ENCODE measurements around the gene MAP4K2. TPM values are rescaled to one million over a fixed set of nuclear protein-coding genes. Genes with fewer than 3 reads are reported as not detected.

The MAP4K2 gene
- total RNA-seq, 1 donor from 2014 or later: 6.8 TPM

DNA sequence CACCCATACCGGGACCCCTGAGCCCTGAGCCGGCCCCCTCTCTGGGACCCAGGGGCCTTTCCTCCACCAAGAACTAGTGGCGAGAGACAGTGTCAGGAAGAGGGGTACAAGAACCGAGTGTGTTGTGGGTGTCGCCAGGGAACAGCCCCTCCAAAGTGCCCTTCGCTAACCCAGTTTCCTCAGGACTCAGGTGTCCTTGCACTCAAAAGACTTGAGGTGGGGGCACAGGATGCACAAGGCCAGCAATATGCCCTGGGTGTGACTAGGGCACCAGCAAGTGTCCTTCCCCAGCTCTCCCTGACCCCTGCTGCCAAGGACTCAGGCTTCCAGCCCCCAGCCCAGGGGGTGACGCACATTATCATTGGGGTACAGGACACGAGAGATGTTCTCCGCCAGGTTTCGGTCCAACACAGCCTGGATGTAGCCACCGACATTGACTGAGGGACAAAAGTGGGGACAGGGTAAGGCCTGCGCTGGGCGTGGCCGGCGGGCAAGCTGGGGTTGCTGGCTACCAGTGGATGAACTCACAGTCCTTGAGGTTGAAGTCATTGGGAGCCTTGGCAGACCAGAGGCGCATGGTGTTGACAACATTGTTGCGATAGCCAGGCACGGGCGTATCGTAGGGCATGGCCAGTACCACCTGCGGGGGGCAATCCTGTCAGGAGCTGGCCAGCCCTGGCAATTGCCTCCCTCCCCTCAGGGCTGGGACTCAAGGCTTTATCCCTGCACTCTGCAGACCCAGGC is 47.9 kb downstream of the MAP4K2 start:
- TF ChIP-seq, protein P1, sequence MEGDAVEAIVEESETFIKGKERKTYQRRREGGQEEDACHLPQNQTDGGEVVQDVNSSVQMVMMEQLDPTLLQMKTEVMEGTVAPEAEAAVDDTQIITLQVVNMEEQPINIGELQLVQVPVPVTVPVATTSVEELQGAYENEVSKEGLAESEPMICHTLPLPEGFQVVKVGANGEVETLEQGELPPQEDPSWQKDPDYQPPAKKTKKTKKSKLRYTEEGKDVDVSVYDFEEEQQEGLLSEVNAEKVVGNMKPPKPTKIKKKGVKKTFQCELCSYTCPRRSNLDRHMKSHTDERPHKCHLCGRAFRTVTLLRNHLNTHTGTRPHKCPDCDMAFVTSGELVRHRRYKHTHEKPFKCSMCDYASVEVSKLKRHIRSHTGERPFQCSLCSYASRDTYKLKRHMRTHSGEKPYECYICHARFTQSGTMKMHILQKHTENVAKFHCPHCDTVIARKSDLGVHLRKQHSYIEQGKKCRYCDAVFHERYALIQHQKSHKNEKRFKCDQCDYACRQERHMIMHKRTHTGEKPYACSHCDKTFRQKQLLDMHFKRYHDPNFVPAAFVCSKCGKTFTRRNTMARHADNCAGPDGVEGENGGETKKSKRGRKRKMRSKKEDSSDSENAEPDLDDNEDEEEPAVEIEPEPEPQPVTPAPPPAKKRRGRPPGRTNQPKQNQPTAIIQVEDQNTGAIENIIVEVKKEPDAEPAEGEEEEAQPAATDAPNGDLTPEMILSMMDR (IDR thresholded peaks at IDR 0.05; ENCODE audit: insufficient read depth, low read length, severe bottlenecking): no peak
- FAIRE-seq: no peak

DNA sequence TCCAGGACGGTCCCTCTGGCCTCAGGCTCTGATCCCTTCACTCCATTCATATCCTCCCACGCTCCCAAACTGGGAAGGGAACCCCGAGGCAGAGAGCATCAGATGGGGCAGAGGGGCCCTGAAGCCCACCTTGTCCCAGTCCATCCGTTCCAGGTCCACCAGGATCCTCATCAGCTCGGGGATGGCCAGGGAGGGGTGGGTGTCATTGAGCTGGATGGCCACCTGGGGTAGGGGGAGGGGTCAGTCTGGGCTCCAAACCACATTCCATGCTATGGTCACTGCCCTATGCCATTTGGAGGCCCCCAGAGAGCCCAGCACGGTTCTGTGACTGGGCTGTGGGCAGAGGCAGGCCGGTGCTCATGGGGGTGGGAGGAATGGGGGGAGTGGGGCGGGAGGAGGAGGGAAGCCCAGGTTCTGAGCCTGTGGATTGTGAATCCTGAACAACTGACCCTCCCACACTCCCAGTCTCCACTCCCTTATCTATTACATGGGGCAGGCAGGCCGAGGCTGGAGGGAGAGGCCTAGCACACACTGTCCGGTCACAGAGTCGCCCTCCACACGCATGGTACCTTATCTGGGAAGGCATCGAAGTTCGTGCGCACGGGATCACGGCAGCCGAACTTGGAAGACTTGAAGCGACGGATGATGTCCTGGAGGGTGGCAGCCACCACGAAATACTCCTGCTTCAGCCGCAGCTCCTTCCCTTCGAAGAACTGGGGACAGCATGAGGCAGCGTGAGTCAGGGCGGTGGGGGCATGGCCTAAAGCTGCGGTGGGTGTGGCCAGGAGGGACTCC is 48.7 kb downstream of the MAP4K2 start:
- H3K4me3 ChIP-seq (ENCODE audit: low read depth, low read length): no peak overlapping the region
- H3K27me3 ChIP-seq (ENCODE audit: control insufficient read depth, insufficient read depth, low read length): peaks cover 2% of the 10 kb centered on the region
- DNase-seq (ENCODE audit: low read depth) (no peak), FAIRE-seq (no peak)
- H3K36me3 ChIP-seq (ENCODE audit: control insufficient read depth, insufficient read depth, low read length): no peaks in the 10 kb centered on the region
- TF ChIP-seq, protein P1 (IDR thresholded peaks at IDR 0.05; ENCODE audit: insufficient read depth, low read length, severe bottlenecking): no peak

More for the DNA sequence above, 47.9 kb downstream of the MAP4K2 start:
- H3K36me3 ChIP-seq (ENCODE audit: control insufficient read depth, insufficient read depth, low read length): no peaks in the 10 kb centered on the region
- no peak for DNase-seq (ENCODE audit: low read depth)
- H3K4me3 ChIP-seq (ENCODE audit: low read depth, low read length): no peak overlapping the region
- peaks cover 2% of the 10 kb centered on the region for H3K27me3 ChIP-seq (ENCODE audit: control insufficient read depth, insufficient read depth, low read length)

DNA sequence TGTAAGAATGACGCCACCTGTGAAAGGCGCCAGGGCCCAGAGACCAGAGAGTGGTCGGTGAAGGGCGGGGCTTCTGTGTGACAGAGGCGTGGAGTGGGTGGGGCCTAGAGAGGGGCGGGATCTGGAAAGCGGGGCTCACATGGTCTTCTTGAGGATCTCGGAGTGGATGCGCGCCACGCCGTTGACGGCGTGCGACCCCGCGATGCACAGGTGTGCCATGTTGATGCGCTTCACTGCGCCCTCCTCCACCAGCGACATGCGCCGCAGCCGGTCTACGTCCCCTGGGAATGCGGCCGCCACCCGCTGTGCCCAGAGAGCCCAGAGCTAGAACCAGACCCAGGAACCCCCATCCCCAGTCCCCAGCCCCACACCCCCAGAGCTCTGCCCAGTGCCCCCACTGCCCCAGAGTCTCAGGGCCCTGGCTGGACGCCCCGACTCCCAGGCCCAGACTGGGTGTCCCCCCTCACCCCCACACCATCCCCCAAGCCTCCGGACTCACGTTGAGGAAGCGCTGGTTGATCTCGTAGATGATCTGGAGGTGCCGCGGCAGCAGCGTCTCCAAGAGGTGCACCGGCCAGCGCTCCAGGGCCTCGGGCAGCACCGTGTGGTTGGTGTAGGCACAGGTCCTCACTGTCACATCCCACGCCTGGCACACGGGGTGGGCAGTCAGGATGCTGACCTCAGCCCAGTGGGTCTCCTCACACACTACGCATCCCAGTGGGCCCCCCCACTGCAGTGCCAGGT is 49.5 kb downstream of the MAP4K2 start:
- no peak for FAIRE-seq
- Histone ChIP-seq H3K27me3 (ENCODE audit: control insufficient read depth, insufficient read depth, low read length) (peaks cover 2% of the 10 kb centered on the region), H3K4me3 (ENCODE audit: low read depth, low read length) (no peak overlapping the region), H3K36me3 (ENCODE audit: control insufficient read depth, insufficient read depth, low read length) (no peaks in the 10 kb centered on the region)
- no peak for DNase-seq (ENCODE audit: low read depth)
- TF ChIP-seq, protein P1 (IDR thresholded peaks at IDR 0.05; ENCODE audit: insufficient read depth, low read length, severe bottlenecking): no peak

DNA sequence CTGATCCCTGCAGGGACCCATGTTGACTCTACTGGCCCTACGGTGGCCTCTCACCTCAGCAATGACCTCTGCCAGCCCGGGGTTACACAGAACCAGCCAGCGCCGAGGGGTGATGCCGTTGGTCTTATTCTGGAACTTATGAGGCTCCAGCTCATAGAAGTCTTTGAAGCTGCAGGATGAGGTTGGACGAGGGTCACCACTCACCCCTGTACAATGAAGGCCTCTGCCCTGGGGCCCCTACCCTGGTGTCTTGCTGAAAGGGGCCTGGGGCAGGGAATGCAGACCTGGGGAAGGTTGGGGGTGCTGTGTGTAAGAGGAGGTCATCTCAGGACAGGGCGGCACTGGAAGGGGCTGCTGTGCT is 50.0 kb downstream of the MAP4K2 start:
- Histone ChIP-seq H3K36me3 (ENCODE audit: control insufficient read depth, insufficient read depth, low read length) (no peaks in the 10 kb centered on the region), H3K27me3 (ENCODE audit: control insufficient read depth, insufficient read depth, low read length) (peaks cover 2% of the 10 kb centered on the region), H3K4me3 (ENCODE audit: low read depth, low read length) (no peak overlapping the region)
- DNase-seq (ENCODE audit: low read depth) (no peak), FAIRE-seq (no peak)
- TF ChIP-seq, protein P1 (IDR thresholded peaks at IDR 0.05; ENCODE audit: insufficient read depth, low read length, severe bottlenecking): no peak

DNA sequence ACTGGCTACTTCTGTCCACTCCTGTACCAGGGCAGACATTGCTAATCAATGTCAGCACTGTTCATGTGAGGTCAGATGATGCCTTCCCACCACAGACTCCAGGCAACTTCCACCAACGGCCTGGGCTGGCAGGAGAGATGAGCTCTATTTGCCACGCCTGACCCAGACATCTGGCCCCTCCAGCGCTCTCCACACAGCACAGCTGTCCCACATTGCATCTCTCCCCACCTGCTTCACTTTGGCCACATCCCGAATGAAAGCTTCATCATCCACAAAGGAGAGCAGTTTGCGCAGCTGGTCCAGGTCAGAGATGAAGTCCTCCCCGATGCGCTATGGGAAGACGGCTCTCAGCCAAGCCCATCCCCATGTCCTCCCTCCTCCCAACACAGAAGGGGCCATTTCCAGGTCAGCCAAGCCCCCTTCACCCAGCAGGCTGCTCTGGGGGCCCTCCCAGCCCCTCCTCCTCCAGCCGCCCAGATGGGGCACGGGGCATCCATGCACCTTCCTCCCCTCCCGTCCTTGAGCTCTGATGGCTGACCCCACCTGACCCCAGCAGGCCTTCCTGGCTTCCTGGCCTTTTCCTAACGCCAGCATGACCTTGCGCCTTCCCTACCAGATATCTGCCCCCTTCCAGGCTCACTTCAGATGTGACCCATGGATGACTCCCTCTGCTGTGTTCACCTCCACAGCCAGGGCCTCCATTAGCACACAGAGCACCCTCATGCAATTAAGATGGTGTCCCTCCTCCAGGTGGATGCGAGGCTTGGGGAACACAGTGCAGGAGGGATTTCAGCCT is 50.6 kb downstream of the MAP4K2 start:
- H3K36me3 ChIP-seq (ENCODE audit: control insufficient read depth, insufficient read depth, low read length): no peaks in the 10 kb centered on the region
- no peak for DNase-seq (ENCODE audit: low read depth)
- TF ChIP-seq, protein P1 (IDR thresholded peaks at IDR 0.05; ENCODE audit: insufficient read depth, low read length, severe bottlenecking): no peak
- H3K4me3 ChIP-seq (ENCODE audit: low read depth, low read length): no peak overlapping the region
- no peak for FAIRE-seq
- peaks cover 2% of the 10 kb centered on the region for H3K27me3 ChIP-seq (ENCODE audit: control insufficient read depth, insufficient read depth, low read length)

Data from bronchial epithelial cell (primary cell).